Body of pancreas (tissue), 4 donors: Measurements from ENCODE around the gene PHTF2. TPM values are rescaled to one million over a fixed set of nuclear protein-coding genes. Genes with fewer than 3 reads are reported as not detected.
"Not testable (repeated sequence)": the region's sequence is repeated elsewhere in the genome, so short reads cannot be mapped to it uniquely, and the experiment has no call there.

Experiments used
- ATAC-seq: fragments of 150-250 bp; one replicate; pipeline ENCODE4 v1.9.1; 2016
- DNase-seq, 4 donors: peaks; one replicate each; pipeline ENCODE4 v3.0.0-alpha.2; 2019
- H3K27ac ChIP-seq, 4 donors: fragments of 200-600 bp; sonication (generic); 1 replicate in 3 of 4; 2 replicates in 1 of 4; pipeline versions ENCODE4 v1.5.1 to v1.6.1; 2016 to 2019; ENCODE audit warnings: mild to moderate bottlenecking in 1 of 4, mixed read lengths in 1 of 4, moderate library complexity in 1 of 4
- H3K27me3 ChIP-seq, 2 donors: fragments of 200-600 bp; sonication (generic); one replicate each; pipeline ENCODE4 v1.6.0; 2016; ENCODE audit warnings: mild to moderate bottlenecking in 1 of 2
- H3K36me3 ChIP-seq, 2 donors: fragments of 200-600 bp; sonication (generic); replicated peaks in 1 of 2; 2 replicates each; pipeline ENCODE4 v1.5.1; 2016; ENCODE audit warnings: low read depth in 2 of 2; ENCODE audit not compliant: insufficient read depth in 1 of 2
- H3K4me1 ChIP-seq: fragments of 200-600 bp; sonication (generic); one replicate; pipeline ENCODE4 v1.6.0; 2016
- H3K4me3 ChIP-seq, 2 donors: fragments of 200-600 bp; sonication (generic); 1 replicate in 1 of 2; 2 replicates in 1 of 2; pipeline ENCODE4 v1.5.1; 2016 to 2019
- H3K9me3 ChIP-seq, 3 donors: fragments of 200-600 bp; sonication (generic); 1 replicate in 2 of 3; 2 replicates in 1 of 3; pipeline ENCODE4 v1.5.1; 2016
- CTCF ChIP-seq, 7 experiments: fragments of 450-650 bp in 4 of 7; fragments of 200-600 bp in 3 of 7; sonication (generic) in 3 of 7; IDR thresholded peaks; one replicate each; pipeline ENCODE4 v1.5.1; 2016 to 2019; ENCODE audit warnings: antibody characterized with exemption in 7 of 7
- POLR2A ChIP-seq, 3 donors: fragments of 450-650 bp; IDR thresholded peaks; one replicate each; pipeline ENCODE4 v1.6.1; 2016; ENCODE audit warnings: antibody characterized with exemption in 3 of 3, mild to moderate bottlenecking in 2 of 3
- WGBS, 2 donors: methylation state at CpG; one replicate each; pipeline ENCODE4 v1.1.5; 2017; 5-methylcytosine and 5-hydroxymethylcytosine counted together
- intact Hi-C: fragments of 100-400 bp; cut with DNase I; formaldehyde crosslinking; loops from one replicate; pipeline ENCODE4 v1.15.1; 2023
- total RNA-seq, 2 donors: library from RNA; depleted of rRNA; stranded (reverse); fragments of >200 nt; gene quantifications; one replicate each; pipeline ENCODE4 v1.1.0, GENCODE V29; 2016

The PHTF2 gene
- total RNA-seq, 2 donors from 2014 or later = 7.9 to 9.6 TPM

DNA sequence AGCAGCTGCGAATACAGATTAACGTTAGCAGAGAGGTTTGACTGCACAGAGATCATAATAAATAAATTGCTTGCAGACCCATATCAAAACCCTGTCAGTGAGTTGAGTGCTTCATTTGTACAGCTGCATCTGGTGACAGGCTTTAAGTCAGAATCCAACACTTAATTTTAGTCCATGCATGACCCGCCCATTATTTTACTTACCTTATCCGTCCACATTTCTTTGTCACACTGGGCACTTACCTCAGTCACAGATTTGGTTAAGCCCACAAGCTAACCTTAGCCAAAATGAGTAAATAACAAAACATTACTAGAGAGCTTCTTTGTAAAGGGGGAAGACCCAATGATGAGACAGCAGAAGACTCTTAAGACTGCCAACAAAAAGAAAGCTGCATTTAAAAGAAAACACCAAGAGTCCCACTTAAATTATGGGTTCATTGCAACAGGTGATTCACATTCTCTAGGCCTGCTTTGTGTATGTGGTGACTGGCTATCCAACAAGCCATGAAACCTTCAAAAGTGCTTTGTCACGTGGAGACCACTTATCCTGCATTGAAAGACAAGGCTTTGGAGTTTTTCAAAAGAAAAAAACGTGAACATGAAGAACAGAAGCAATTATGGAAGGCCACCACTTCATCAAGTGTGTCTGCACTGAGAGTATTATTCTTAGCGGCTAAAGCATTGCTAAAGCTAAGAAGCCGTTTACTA is 32.2 kb downstream of the PHTF2 start:
- Histone ChIP-seq H3K36me3 (no peaks in the 10 kb centered on the region), H3K27ac (no peak overlapping the region), H3K4me1 (peaks cover 10% of the 10 kb centered on the region), H3K9me3 (peaks cover 0 to 4% (median 0%) of the 10 kb centered on the region in 3 donors), H3K27me3 (no peaks in the 10 kb centered on the region), H3K4me3 (no peak overlapping the region)
- intact Hi-C loops = no loop called here
- DNase-seq = no peak
- no peak for TF ChIP-seq CTCF (IDR thresholded peaks at IDR 0.05)
- no peak for TF ChIP-seq POLR2A (IDR thresholded peaks at IDR 0.05)
- 79 to 81% methylated on average over 8 of the region's 8 CpGs for WGBS, 2 donors
- no peak for ATAC-seq

DNA sequence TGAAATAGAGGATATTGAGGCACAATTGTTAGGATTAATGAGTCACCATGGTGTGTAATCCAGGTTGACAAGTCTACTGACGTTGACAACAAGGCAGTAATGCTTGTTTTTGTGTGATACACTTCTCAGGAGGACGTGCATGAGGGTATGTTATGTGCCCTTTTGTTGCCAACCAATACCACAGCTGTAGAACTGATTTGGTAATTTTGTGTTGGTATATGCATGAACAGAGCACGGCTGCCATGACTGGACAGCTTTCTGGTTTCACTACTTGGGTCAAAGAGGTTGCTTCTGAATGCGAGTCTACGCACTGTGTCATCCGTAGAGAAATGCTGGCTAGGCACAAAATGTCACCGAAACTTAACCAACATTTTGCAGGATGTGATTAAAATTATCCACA is 32.9 kb downstream of the PHTF2 start:
- no peak for ATAC-seq
- WGBS, 2 donors = 89 to 90% methylated on average over 7 of the region's 7 CpGs
- no peaks in the 10 kb centered on the region for H3K36me3 ChIP-seq
- intact Hi-C loops = no loop called here
- TF ChIP-seq POLR2A (IDR thresholded peaks at IDR 0.05) = no peak
- no peak overlapping the region for H3K27ac ChIP-seq
- H3K4me1 ChIP-seq = peaks cover 10% of the 10 kb centered on the region
- H3K27me3 ChIP-seq = no peaks in the 10 kb centered on the region
- DNase-seq = no peak
- peaks cover 0 to 1% (median 0%) of the 10 kb centered on the region in 3 donors for H3K9me3 ChIP-seq
- H3K4me3 ChIP-seq = no peak overlapping the region

DNA sequence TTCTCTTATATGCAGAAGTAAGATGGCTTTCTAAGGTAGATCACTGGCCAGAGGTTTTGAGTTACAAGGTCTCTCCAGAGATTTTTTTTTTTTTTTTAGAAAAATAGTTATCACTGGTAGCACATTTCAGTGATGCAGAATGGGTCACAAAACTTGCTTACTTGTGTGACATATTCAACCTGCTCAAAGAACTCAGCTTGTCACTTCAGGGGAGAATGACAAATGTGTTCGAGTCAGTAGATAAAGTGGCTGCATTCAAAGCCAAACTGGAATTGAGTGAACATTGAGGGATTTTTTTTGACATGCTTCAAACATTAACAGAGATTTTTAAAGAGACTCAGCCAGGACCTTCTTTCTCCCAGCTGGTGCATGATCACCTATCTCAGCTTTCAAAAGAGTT is 33.4 kb downstream of the PHTF2 start:
- no peaks in the 10 kb centered on the region for H3K36me3 ChIP-seq
- intact Hi-C loops = no loop called here
- no peaks in the 10 kb centered on the region for H3K9me3 ChIP-seq
- no peak for ATAC-seq
- no peak for DNase-seq
- no peak overlapping the region for H3K4me3 ChIP-seq
- no peaks in the 10 kb centered on the region for H3K27me3 ChIP-seq
- 15 to 23% methylated on average over 1 of the region's 1 CpG for WGBS, 2 donors
- H3K4me1 ChIP-seq = peaks cover 10% of the 10 kb centered on the region
- TF ChIP-seq POLR2A (IDR thresholded peaks at IDR 0.05) (no peak), CTCF (IDR thresholded peaks at IDR 0.05) (no peak)
- no peak overlapping the region for H3K27ac ChIP-seq

DNA sequence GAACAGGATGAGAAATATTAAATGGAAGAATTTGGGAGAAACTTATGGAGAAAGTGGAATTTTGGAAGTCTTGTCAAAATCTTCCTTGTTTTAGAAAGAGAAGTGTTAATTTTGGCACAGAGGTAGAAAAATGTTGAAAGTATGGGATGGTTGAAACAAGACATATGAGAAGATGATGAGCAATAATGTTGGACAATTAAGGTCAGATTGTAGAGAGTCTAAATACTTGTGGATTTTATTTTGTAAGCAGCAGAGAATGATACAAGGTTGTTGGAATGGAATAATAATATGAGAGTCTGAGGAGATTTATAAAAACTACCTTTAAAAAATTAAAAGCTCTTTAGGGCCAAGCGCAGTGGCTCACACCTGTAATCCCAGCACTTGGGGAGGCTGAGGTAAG is 34.6 kb downstream of the PHTF2 start:
- Histone ChIP-seq H3K36me3 (no peaks in the 10 kb centered on the region), H3K4me1 (peaks cover 17% of the 10 kb centered on the region), H3K27me3 (no peaks in the 10 kb centered on the region), H3K4me3 (no peak overlapping the region), H3K9me3 (no peaks in the 10 kb centered on the region), H3K27ac (no peak overlapping the region)
- TF ChIP-seq CTCF (IDR thresholded peaks at IDR 0.05) (no peak), POLR2A (IDR thresholded peaks at IDR 0.05) (no peak)
- DNase-seq = no peak
- ATAC-seq = no peak
- 88 to 96% methylated on average over 1 of the region's 1 CpG for WGBS, 2 donors
- intact Hi-C loops = no loop called here

- H3K4me3 ChIP-seq, H3K27me3 ChIP-seq, ATAC-seq, H3K27ac ChIP-seq, DNase-seq, intact Hi-C loops, H3K9me3 ChIP-seq, H3K36me3 ChIP-seq: not testable (repeated sequence)
- WGBS, 2 donors = 94 to 100% methylated on average over 2 of the region's 2 CpGs
- peaks cover 21% of the 10 kb centered on the region for H3K4me1 ChIP-seq
These were observed 37.9 kb downstream of the PHTF2 start for GRCh38 chr7:77836425-77836824.

DNA sequence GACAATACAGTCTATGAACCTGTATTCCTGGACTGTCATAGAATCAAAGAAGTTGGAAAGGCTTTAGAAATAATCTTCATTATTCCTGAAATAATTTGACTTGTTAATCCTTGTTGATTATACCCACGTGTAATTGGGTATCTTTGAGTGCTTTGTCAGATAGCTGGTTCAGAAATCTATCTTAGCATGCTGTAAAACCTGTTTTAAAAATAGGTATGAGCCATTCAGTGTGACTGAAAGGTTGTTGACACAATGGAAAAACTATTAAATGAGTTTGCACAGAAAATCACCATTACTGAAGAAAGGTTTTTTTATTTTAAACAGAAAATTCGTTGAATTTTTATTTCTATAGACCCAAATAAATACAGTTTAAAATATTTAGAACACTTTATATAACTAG is 38.7 kb downstream of the PHTF2 start:
- DNase-seq (no peak), ATAC-seq (peak; percentile 64)
- 6 to 13% methylated on average over 2 of the region's 2 CpGs for WGBS, 2 donors

More for the DNA sequence above, 38.7 kb downstream of the PHTF2 start:
- H3K36me3 ChIP-seq = no peaks in the 10 kb centered on the region
- TF ChIP-seq CTCF (IDR thresholded peaks at IDR 0.05) = no peak
- no peak for TF ChIP-seq POLR2A (IDR thresholded peaks at IDR 0.05)
- no peaks in the 10 kb centered on the region for H3K27me3 ChIP-seq
- no peaks in the 10 kb centered on the region for H3K9me3 ChIP-seq
- H3K4me1 ChIP-seq = peaks cover 17% of the 10 kb centered on the region
- intact Hi-C loops = no loop called here
- no peak overlapping the region for H3K4me3 ChIP-seq
- H3K27ac ChIP-seq = peak overlapping the region in 1 of 4 donors; percentile 39
